Left cardiac atrium (tissue), 4 donors: Measurements from ENCODE around the gene DSE. TPM values are rescaled to one million over a fixed set of nuclear protein-coding genes. Genes with fewer than 3 reads are reported as not detected.
A peak's percentile ranks its signal among the peaks of the same experiment; 100 is the strongest.
"Not testable (repeated sequence)": the region's sequence is repeated elsewhere in the genome, so short reads cannot be mapped to it uniquely, and the experiment has no call there.

Source experiments
- ATAC-seq, 2 donors: fragments of 200-7000 bp; cut with Tn5 transposase; one replicate each; pipeline ENCODE4 v1.9.1; 2020; ENCODE audit warnings: mild to moderate bottlenecking in 2 of 2, moderate library complexity in 2 of 2
- DNase-seq: peaks from one replicate; pipeline ENCODE4 v3.0.0-alpha.2; 2020
- intact Hi-C, 2 donors: fragments of 100-400 bp; cut with DNase I; formaldehyde crosslinking; loops; one replicate each; pipeline versions ENCODE4 v1.14.1 to v1.15.1; 2022 to 2023
- long read RNA-seq: library from polyadenylated mRNA; unstranded; transcript quantifications from one replicate; pipeline ENCODE4 v2.0.0, GENCODE V29; 2021
- total RNA-seq, 2 donors: library from RNA; stranded (reverse); fragmentation: NEBNext Ultra II Directional; extraction: Animal tissue kit (Norgen Biotek cat#: 25700); gene quantifications; one replicate each; pipeline ENCODE4 v1.2.1, GENCODE V29; 2021
- donor health status: DM: no; HTN: yes; CAD: no.
- donor health status: DM: no; HTN: yes; CAD: no; lungs with severe emphysema.
- donor health status: DM: yes; HTN: yes; CAD: no.
- donor health status: Dilated cardiomyopathy.

The DSE gene
- total RNA-seq = 10 to 100 TPM; 30.3 to 34.4 TPM
- long read RNA-seq, full-length matches to known transcripts = 1 of 25 reads
- long read RNA-seq, partial matches to known transcripts = 3 of 25 reads
- long read RNA-seq, other reads (novel, unspliced or antisense) = 21 of 25 reads

- intact Hi-C loops = no loop called here
Observed at GRCh38 chr6:116370760-116371119, at the start of gene DSE. DSE (plus strand) TSS chr6:116370947; CDS start chr6:116399251, 28,304 bp downstream.

GRCh38 chr6:116321933-116322332 is 48.8 kb upstream of the DSE start:
- ATAC-seq, intact Hi-C loops, DNase-seq: not testable (repeated sequence)

More at GRCh38 chr6:116370760-116371119, at the start of gene DSE:
- ATAC-seq = peak; percentile 91 to 96
- DNase-seq = peak; percentile 90

GRCh38 chr6:116323863-116324262 is 46.9 kb upstream of the DSE start:
- DNase-seq (no peak), ATAC-seq (no peak)
- intact Hi-C loops = no loop called here

GRCh38 chr6:116325634-116326132 is 45.1 kb upstream of the DSE start:
- ATAC-seq, DNase-seq, intact Hi-C loops: not testable (repeated sequence)

- intact Hi-C loops = no loop called here
- peak; percentile 45 to 82 for ATAC-seq
- DNase-seq = peak; percentile 33
Observed at GRCh38 chr6:116326181-116326671, 44.5 kb upstream of the DSE start.

GRCh38 chr6:116326996-116327395 is 43.8 kb upstream of the DSE start:
- ATAC-seq (no peak), DNase-seq (no peak)
- intact Hi-C loops = no loop called here

GRCh38 chr6:116327803-116328527 is 42.8 kb upstream of the DSE start:
- no peak for ATAC-seq
- no peak for DNase-seq
- intact Hi-C loops = no loop called here

- intact Hi-C loops = no loop called here
- peak; percentile 55 to 70 for ATAC-seq
- DNase-seq = no peak
Observed at GRCh38 chr6:116328528-116328903, 42.2 kb upstream of the DSE start.

- DNase-seq (no peak), ATAC-seq (peak in 1 of 2 donors; percentile 17)
- intact Hi-C loops = no loop called here
Observed at GRCh38 chr6:116329156-116329555, 41.6 kb upstream of the DSE start.

GRCh38 chr6:116330511-116330910 is 40.2 kb upstream of the DSE start:
- DNase-seq = no peak
- intact Hi-C loops = no loop called here
- ATAC-seq = no peak

GRCh38 chr6:116332096-116332495 is 38.7 kb upstream of the DSE start:
- ATAC-seq (no peak), DNase-seq (no peak)
- intact Hi-C loops = no loop called here

GRCh38 chr6:116334638-116335409 is 35.9 kb upstream of the DSE start:
- DNase-seq, ATAC-seq, intact Hi-C loops: not testable (repeated sequence)

- DNase-seq = no peak
- intact Hi-C loops = no loop called here
- no peak for ATAC-seq
Observed at GRCh38 chr6:116335612-116336215, 35.0 kb upstream of the DSE start.

- ATAC-seq (no peak), DNase-seq (no peak)
- intact Hi-C loops = no loop called here
Observed at GRCh38 chr6:116338943-116339342, 31.8 kb upstream of the DSE start.

- DNase-seq, intact Hi-C loops: not testable (repeated sequence)
Observed at GRCh38 chr6:116340625-116341024, 30.1 kb upstream of the DSE start.

GRCh38 chr6:116349216-116349615 is 21.5 kb upstream of the DSE start:
- peak in 1 of 2 donors; percentile 36 for ATAC-seq
- intact Hi-C loops = no loop called here
- no peak for DNase-seq

More at GRCh38 chr6:116340625-116341024, 30.1 kb upstream of the DSE start:
- ATAC-seq = not testable (repeated sequence)

GRCh38 chr6:116351101-116351500 is 19.6 kb upstream of the DSE start:
- ATAC-seq (no peak), DNase-seq (no peak)
- intact Hi-C loops = no loop called here

- intact Hi-C loops = no loop called here
- DNase-seq (no peak), ATAC-seq (peak; percentile 78 to 83)
Observed at GRCh38 chr6:116352515-116353471, 18.0 kb upstream of the DSE start.
